ENCODE data around the gene MLX. TPM values are rescaled to one million over a fixed set of nuclear protein-coding genes. Genes with fewer than 3 reads are reported as not detected.

The MLX gene
- total RNA-seq, 1 donor from 2014 or later = 33.9 TPM

DNA sequence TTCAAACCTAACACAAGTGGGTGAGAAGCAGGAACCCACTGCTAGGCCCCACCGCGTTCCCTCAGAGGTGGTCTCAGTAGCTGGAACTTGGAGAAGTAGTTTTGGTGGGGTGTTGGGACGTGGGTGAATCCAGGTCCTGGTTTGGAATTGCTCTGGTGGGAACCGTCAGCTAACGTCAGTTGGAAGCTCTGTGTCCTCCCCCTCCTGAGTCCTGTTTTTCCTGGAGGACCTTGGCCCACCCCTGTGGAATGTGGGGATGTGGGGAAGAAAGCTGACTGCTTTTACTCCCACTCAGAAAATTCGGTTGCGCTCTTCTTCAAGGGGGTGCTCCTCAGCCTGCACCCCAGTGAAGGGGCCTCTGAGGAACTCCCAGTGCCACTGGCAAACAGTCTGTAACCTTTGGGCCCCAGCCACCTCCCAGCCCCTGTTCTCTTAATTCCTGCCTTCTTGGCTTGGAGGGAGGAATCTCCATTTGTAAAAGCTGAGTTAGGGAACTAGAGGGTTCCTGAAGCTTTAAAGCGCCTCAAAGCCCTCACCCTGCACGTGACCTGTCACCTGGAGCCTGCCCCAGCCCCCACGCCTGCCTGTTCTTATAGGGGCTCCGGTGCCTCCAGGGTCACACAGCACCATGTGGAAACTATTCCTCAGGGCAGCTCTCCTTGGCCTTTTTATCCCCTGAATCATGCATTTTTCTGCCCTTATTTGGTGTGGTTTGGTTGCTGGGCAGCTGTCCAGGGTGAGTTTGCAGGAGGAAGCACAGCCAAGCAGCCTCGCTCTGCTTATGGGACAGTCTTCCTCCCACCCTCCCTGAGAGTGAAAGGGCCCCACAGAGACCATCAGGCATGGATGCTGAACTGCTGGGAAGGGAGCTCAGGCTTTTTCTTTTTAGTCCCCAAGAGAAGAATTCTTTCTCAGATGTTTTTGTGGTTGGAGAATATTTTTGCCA is 47.1 kb upstream of the MLX start:
- intact Hi-C loops (cut with DNase I) = loop anchor here (5.0 kb wide), 3 partner anchors 63 to 113 kb away; partner anchors contain the start of genes ATP6V0A1 and CAVIN1
- H3K4me1 ChIP-seq = peaks cover 72% of the 10 kb centered on the region
- DNase-seq (ENCODE audit: extremely low spot score in 2 of 2) = peak; percentile 91 to 98
- no peaks in the 10 kb centered on the region for H3K9me3 ChIP-seq
- peaks cover 0 to 10% of the 10 kb centered on the region in 2 donors for H3K36me3 ChIP-seq
- H3K27me3 ChIP-seq = no peaks in the 10 kb centered on the region
- H3K27ac ChIP-seq = peak overlapping the region; percentile 95
- H3K4me3 ChIP-seq = peak overlapping the region in 1 of 2 donors; percentile 9
- TF ChIP-seq POLR2A (IDR thresholded peaks at IDR 0.05) (no peak), POLR2AphosphoS5 (IDR thresholded peaks at IDR 0.05; ENCODE audit: insufficient read depth in 1 of 2, low read depth in 1 of 2) (peak; percentile 83 to 93)
- TF ChIP-seq, protein P1, sequence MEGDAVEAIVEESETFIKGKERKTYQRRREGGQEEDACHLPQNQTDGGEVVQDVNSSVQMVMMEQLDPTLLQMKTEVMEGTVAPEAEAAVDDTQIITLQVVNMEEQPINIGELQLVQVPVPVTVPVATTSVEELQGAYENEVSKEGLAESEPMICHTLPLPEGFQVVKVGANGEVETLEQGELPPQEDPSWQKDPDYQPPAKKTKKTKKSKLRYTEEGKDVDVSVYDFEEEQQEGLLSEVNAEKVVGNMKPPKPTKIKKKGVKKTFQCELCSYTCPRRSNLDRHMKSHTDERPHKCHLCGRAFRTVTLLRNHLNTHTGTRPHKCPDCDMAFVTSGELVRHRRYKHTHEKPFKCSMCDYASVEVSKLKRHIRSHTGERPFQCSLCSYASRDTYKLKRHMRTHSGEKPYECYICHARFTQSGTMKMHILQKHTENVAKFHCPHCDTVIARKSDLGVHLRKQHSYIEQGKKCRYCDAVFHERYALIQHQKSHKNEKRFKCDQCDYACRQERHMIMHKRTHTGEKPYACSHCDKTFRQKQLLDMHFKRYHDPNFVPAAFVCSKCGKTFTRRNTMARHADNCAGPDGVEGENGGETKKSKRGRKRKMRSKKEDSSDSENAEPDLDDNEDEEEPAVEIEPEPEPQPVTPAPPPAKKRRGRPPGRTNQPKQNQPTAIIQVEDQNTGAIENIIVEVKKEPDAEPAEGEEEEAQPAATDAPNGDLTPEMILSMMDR (IDR thresholded peaks at IDR 0.05) = no peak

DNA sequence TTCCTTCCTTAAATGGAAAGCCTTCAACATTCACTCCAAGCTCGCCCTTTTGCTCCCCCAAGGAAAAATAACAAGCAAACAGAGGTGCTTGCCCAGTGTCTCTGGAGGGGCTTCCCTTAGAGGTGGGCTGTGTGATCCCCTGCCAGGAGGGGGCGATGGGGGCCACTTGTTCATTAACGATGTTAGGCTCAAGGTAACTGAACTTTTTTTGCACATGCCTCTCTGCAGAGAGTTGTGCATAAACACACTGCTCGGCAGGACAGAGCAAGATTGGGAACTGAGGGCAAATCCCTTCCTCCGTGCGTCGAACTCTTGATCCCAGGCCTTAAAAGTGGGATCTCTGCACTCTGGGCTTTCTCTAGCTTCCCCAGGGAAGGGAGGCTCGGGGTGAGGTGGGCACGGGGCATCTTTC is 46.4 kb upstream of the MLX start:
- H3K4me1 ChIP-seq = peaks cover 72% of the 10 kb centered on the region

DNA sequence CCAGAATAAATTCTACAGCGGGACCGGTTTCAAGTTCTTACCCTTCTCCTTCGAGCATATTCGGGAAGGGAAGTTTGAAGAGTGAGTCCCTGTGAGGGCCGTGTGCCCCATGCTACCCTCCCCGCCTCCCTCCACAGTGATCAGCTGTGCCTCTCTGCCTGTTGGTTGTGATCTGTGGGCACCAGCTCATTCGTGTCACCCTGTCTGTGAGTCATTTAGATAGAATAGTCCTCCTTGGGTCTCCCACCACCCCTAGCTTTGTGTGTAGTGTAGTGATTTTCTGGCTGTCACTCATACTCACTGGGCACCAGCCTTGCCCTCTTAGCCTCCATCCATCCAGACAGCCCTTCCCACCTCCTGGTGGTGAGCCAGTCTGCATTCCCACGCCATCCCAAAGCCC is 45.9 kb upstream of the MLX start:
- Histone ChIP-seq H3K27me3 (no peaks in the 10 kb centered on the region), H3K4me3 (peak overlapping the region in 1 of 2 donors; percentile 9), H3K4me1 (peaks cover 77% of the 10 kb centered on the region), H3K9me3 (no peaks in the 10 kb centered on the region), H3K27ac (peak overlapping the region; percentile 95), H3K36me3 (peaks cover 0 to 10% of the 10 kb centered on the region in 2 donors)
- TF ChIP-seq POLR2A (IDR thresholded peaks at IDR 0.05) = no peak
- no peak for TF ChIP-seq POLR2AphosphoS5 (IDR thresholded peaks at IDR 0.05; ENCODE audit: insufficient read depth in 1 of 2, low read depth in 1 of 2)
- TF ChIP-seq, protein P1 (IDR thresholded peaks at IDR 0.05) = no peak
- intact Hi-C loops (cut with DNase I) = loop anchor here (5.0 kb wide), 1 partner anchor 99 kb away; the partner anchor contains the start of gene CAVIN1
- DNase-seq (ENCODE audit: extremely low spot score in 2 of 2) = no peak

More for the DNA sequence above, 46.4 kb upstream of the MLX start:
- Histone ChIP-seq H3K9me3 (no peaks in the 10 kb centered on the region), H3K4me3 (peak overlapping the region in 1 of 2 donors; percentile 9), H3K27ac (peak overlapping the region; percentile 95), H3K36me3 (peaks cover 0 to 10% of the 10 kb centered on the region in 2 donors), H3K27me3 (no peaks in the 10 kb centered on the region)
- intact Hi-C loops (cut with DNase I) = loop anchor here (5.0 kb wide), 1 partner anchor 98 kb away; the partner anchor contains the start of gene CAVIN1
- TF ChIP-seq POLR2A (IDR thresholded peaks at IDR 0.05) = no peak
- no peak for TF ChIP-seq POLR2AphosphoS5 (IDR thresholded peaks at IDR 0.05; ENCODE audit: insufficient read depth in 1 of 2, low read depth in 1 of 2)
- TF ChIP-seq, protein P1 (IDR thresholded peaks at IDR 0.05) = no peak
- no peak for DNase-seq (ENCODE audit: extremely low spot score in 2 of 2)

DNA sequence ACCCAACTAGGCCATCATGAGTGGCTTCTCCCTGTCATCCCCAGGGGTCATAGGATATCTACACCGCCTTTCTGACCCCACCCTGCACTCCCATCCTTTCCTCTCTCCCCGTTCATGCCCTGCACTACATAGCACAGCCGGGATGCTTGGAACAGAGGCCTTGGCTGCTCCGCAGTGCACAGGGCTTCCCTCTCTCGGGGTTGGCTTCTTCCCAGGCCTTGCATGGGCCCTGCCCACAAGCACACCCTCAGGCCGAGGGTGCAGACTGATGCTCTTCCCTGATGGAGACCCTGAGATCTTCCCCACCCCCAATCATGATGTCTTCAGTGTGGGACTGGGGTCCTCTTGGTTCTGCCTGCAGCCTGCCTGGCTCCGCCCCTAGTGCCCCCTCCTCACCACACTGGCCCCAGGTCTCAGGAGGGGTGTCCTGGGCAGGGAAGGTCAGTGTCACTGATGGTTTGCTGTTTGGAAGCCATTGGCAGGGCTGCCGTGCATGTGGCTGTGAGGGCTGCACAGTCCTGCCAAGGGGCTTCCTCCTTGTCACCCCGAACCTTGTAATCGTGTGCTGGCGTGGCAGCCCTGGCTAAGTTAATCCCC is 45.1 kb upstream of the MLX start:
- Histone ChIP-seq H3K4me3 (no peak overlapping the region), H3K27me3 (no peaks in the 10 kb centered on the region), H3K27ac (peak overlapping the region; percentile 95), H3K36me3 (peaks cover 0 to 3% of the 10 kb centered on the region in 2 donors), H3K9me3 (no peaks in the 10 kb centered on the region), H3K4me1 (peaks cover 77% of the 10 kb centered on the region)
- peak in 1 of 2 donors; percentile 85 for DNase-seq (ENCODE audit: extremely low spot score in 2 of 2)
- intact Hi-C loops (cut with DNase I) = loop anchor here (5.0 kb wide), 1 partner anchor 99 kb away; the partner anchor contains the start of gene CAVIN1
- TF ChIP-seq, protein P1 (IDR thresholded peaks at IDR 0.05) = no peak
- no peak for TF ChIP-seq POLR2A (IDR thresholded peaks at IDR 0.05)
- TF ChIP-seq POLR2AphosphoS5 (IDR thresholded peaks at IDR 0.05; ENCODE audit: insufficient read depth in 1 of 2, low read depth in 1 of 2) = no peak
